Caco-2 (cell line): ENCODE results near the gene HOXB3. TPM values are rescaled to one million over a fixed set of nuclear protein-coding genes. Genes with fewer than 3 reads are reported as not detected.

Experiments used
- BruUV-seq: library from RNA; stranded (reverse); fragments of 400-500 nt; replicated peaks from 2 replicates; lab custom pipeline; 2021; lab: Mats Ljungman, UMichigan
- CTCF ChIA-PET: fragments of 300-600 bp; sonication (Branson Sonifier 250); formaldehyde crosslinking; loops from one replicate; lab custom pipeline; 2022; ENCODE audit warnings: antibody characterized with exemption; lab: Charles Lee
- POLR2A ChIA-PET: fragments of 300-600 bp; sonication (Branson Sonifier 250); formaldehyde crosslinking; loops from one replicate; lab custom pipeline; 2022; ENCODE audit warnings: antibody characterized with exemption; lab: Charles Lee
- DNase-seq, 2 experiments: peaks; one replicate each; pipeline versions ENCODE4 v3.0.0 to v3.0.0-alpha.2; 2020 to 2022
- H3K27me3 ChIP-seq: replicated peaks from 2 replicates; pipeline ENCODE4 v1.6.0; 2011; ENCODE audit warnings: low read length; ENCODE audit not compliant: control insufficient read depth, insufficient read depth
- H3K36me3 ChIP-seq: 2 replicates; pipeline ENCODE4 v1.5.1; 2011; ENCODE audit warnings: low read length; ENCODE audit not compliant: control insufficient read depth, insufficient read depth
- H3K4me1 ChIP-seq: fragments of 250-450 bp; sonication (Bioruptor Pico); 2 replicates; pipeline ENCODE4 v1.5.1; 2020; ENCODE audit warnings: mild to moderate bottlenecking
- H3K4me3 ChIP-seq: 2 replicates; pipeline ENCODE4 v1.5.1; 2011; ENCODE audit warnings: low read depth, mild to moderate bottlenecking, control low read depth, low read length
- H3K9me3 ChIP-seq: fragments of 250-450 bp; sonication (Bioruptor Pico); 2 replicates; pipeline ENCODE4 v1.5.1; 2020; ENCODE audit warnings: mild to moderate bottlenecking, moderate library complexity
- H3K27ac Mint-ChIP-seq: one replicate; pipeline ENCODE4 v1.8.0; 2022; ENCODE audit warnings: mixed read lengths; ENCODE audit not compliant: unreplicated experiment
- H3K27me3 Mint-ChIP-seq: one replicate; pipeline ENCODE4 v1.8.0; 2022; ENCODE audit warnings: mixed read lengths; ENCODE audit not compliant: insufficient read depth, unreplicated experiment
- H3K36me3 Mint-ChIP-seq: one replicate; pipeline ENCODE4 v1.8.0; 2022; ENCODE audit warnings: mild to moderate bottlenecking, mixed read lengths; ENCODE audit not compliant: insufficient read depth, unreplicated experiment
- H3K4me1 Mint-ChIP-seq: one replicate; pipeline ENCODE4 v1.8.0; 2022; ENCODE audit warnings: low read depth, mixed read lengths; ENCODE audit not compliant: unreplicated experiment
- H3K4me3 Mint-ChIP-seq: one replicate; pipeline ENCODE4 v1.8.0; 2022; ENCODE audit warnings: mild to moderate bottlenecking, moderate library complexity, mixed read lengths; ENCODE audit not compliant: unreplicated experiment
- H3K9me3 Mint-ChIP-seq: one replicate; pipeline ENCODE4 v1.8.0; 2022; ENCODE audit warnings: mixed read lengths; ENCODE audit not compliant: unreplicated experiment
- CTCF ChIP-seq, 2 experiments: fragments of 200-600 bp in 1 of 2; IDR thresholded peaks; 1 replicate in 1 of 2; 2 replicates in 1 of 2; pipeline versions ENCODE4 v1.5.1 to v1.8.0; 2011 to 2022; ENCODE audit warnings: antibody characterized with exemption in 1 of 2, control low read depth in 1 of 2, inconsistent platforms in 1 of 2, low read depth in 1 of 2, low read length in 1 of 2, mild to moderate bottlenecking in 1 of 2, moderate library complexity in 1 of 2; ENCODE audit not compliant: insufficient read depth in 1 of 2, severe bottlenecking in 1 of 2, unreplicated experiment in 1 of 2
- intact Hi-C: fragments of 100-400 bp; cut with micrococcal nuclease; formaldehyde crosslinking; loops from one replicate; pipeline ENCODE4 v1.10.0; 2022; ENCODE audit not compliant: unreplicated experiment
- total RNA-seq: library from RNA; stranded (reverse); gene quantifications from 2 replicates; pipeline ENCODE4 v1.2.3, GENCODE V29; 2022

The HOXB3 gene
- total RNA-seq, 1 experiment from 2014 or later, result 7.2 TPM

GRCh38 chr17:48600244-48601098, 10.4 kb upstream of the HOXB3 start:
- Histone ChIP-seq H3K9me3 (no peaks in the 10 kb centered on the region), H3K36me3 (no peaks in the 10 kb centered on the region), H3K4me3 (no peak overlapping the region), H3K27me3 (peaks cover 4% of the 10 kb centered on the region), H3K4me1 (peaks cover 45% of the 10 kb centered on the region)
- H3K27me3 Mint-ChIP-seq, result peaks cover 25% of the 10 kb centered on the region
- intact Hi-C loops, result no loop called here
- POLR2A ChIA-PET, result no interaction called here
- DNase-seq, result peak; percentile 76 to 79
- no peaks in the 10 kb centered on the region for H3K36me3 Mint-ChIP-seq
- no peaks in the 10 kb centered on the region for H3K9me3 Mint-ChIP-seq
- H3K4me1 Mint-ChIP-seq, result peaks cover 41% of the 10 kb centered on the region
- peak in 1 of 2 experiments; percentile 0 for TF ChIP-seq CTCF (IDR thresholded peaks at IDR 0.05; ENCODE audit: insufficient read depth in 1 of 2, low read depth in 1 of 2, low read length in 1 of 2, severe bottlenecking in 1 of 2, unreplicated experiment in 1 of 2)
- CTCF ChIA-PET, result interaction anchor here (0.6 to 2.0 kb wide), 8 partner anchors 9 to 552 kb away, joined by 3 to 28 read pairs (median 6); partner anchors contain the start of genes HOXB9 and NFE2L1
- H3K27ac Mint-ChIP-seq, result no peak overlapping the region
- peak overlapping the region; percentile 41 for H3K4me3 Mint-ChIP-seq
- no TSS peak for BruUV-seq

GRCh38 chr17:48599354-48599753, 9.3 kb upstream of the HOXB3 start:
- POLR2A ChIA-PET, result interaction anchor here (0.5 kb wide), 1 partner anchor 205 kb away, joined by 3 read pairs; no protein-coding TSS in a partner anchor
- TF ChIP-seq CTCF (IDR thresholded peaks at IDR 0.05; ENCODE audit: insufficient read depth in 1 of 2, low read depth in 1 of 2, low read length in 1 of 2, severe bottlenecking in 1 of 2, unreplicated experiment in 1 of 2), result no peak
- H3K27ac Mint-ChIP-seq, result no peak overlapping the region
- Histone ChIP-seq H3K4me1 (peaks cover 45% of the 10 kb centered on the region), H3K27me3 (peaks cover 4% of the 10 kb centered on the region), H3K36me3 (no peaks in the 10 kb centered on the region), H3K9me3 (no peaks in the 10 kb centered on the region), H3K4me3 (no peak overlapping the region)
- H3K9me3 Mint-ChIP-seq, result no peaks in the 10 kb centered on the region
- DNase-seq, result no peak
- H3K27me3 Mint-ChIP-seq, result peaks cover 22% of the 10 kb centered on the region
- no TSS peak for BruUV-seq
- H3K4me3 Mint-ChIP-seq, result no peak overlapping the region
- no peaks in the 10 kb centered on the region for H3K36me3 Mint-ChIP-seq
- CTCF ChIA-PET, result interaction anchor here (0.5 to 1.4 kb wide), 2 partner anchors 19 to 208 kb away, joined by 3 read pairs; no protein-coding TSS in a partner anchor
- intact Hi-C loops, result no loop called here
- peaks cover 41% of the 10 kb centered on the region for H3K4me1 Mint-ChIP-seq

- BruUV-seq, result no TSS peak
- ChIA-PET POLR2A (interaction anchor here (0.5 kb wide), 1 partner anchor 204 kb away, joined by 3 read pairs; no protein-coding TSS in a partner anchor), CTCF (interaction anchor here (0.5 to 1.4 kb wide), 2 partner anchors 20 to 207 kb away, joined by 3 read pairs; no protein-coding TSS in a partner anchor)
- Mint-ChIP-seq H3K36me3 (no peaks in the 10 kb centered on the region), H3K9me3 (no peaks in the 10 kb centered on the region), H3K27ac (no peak overlapping the region), H3K4me1 (peaks cover 41% of the 10 kb centered on the region), H3K4me3 (peak overlapping the region; percentile 86), H3K27me3 (peaks cover 22% of the 10 kb centered on the region)
- Histone ChIP-seq H3K4me3 (no peak overlapping the region), H3K9me3 (no peaks in the 10 kb centered on the region), H3K27me3 (peaks cover 4% of the 10 kb centered on the region), H3K36me3 (no peaks in the 10 kb centered on the region), H3K4me1 (peaks cover 45% of the 10 kb centered on the region)
- no peak for TF ChIP-seq CTCF (IDR thresholded peaks at IDR 0.05; ENCODE audit: insufficient read depth in 1 of 2, low read depth in 1 of 2, low read length in 1 of 2, severe bottlenecking in 1 of 2, unreplicated experiment in 1 of 2)
- intact Hi-C loops, result no loop called here
- DNase-seq, result no peak
Measured at GRCh38 chr17:48598736-48599135, 8.7 kb upstream of the HOXB3 start.
